ENCODE data around the gene PDE8A.
A peak's percentile ranks its signal among the peaks of the same experiment; 100 is the strongest.

Gene PDE8A

GRCh38 chr15:84944861-84945260 is 36.8 kb upstream of the PDE8A start:
- no peak overlapping the region for H3K4me3 ChIP-seq (ENCODE audit: low read length)
- no peak for TF ChIP-seq CTCF (conservative IDR thresholded peaks at IDR 0.05; ENCODE audit: low read length)
- DNase-seq (ENCODE audit: low read depth), result no peak

GRCh38 chr15:84946772-84947489 is 34.7 kb upstream of the PDE8A start:
- H3K4me3 ChIP-seq (ENCODE audit: low read length), result no peak overlapping the region
- DNase-seq (ENCODE audit: low read depth), result no peak
- no peak for TF ChIP-seq CTCF (conservative IDR thresholded peaks at IDR 0.05; ENCODE audit: low read length)

- no peak for TF ChIP-seq CTCF (conservative IDR thresholded peaks at IDR 0.05; ENCODE audit: low read length)
- DNase-seq (ENCODE audit: low read depth), result peak; percentile 93
- H3K4me3 ChIP-seq (ENCODE audit: low read length), result no peak overlapping the region
Measured at GRCh38 chr15:84947947-84948830, 33.5 kb upstream of the PDE8A start.

- TF ChIP-seq CTCF (conservative IDR thresholded peaks at IDR 0.05; ENCODE audit: low read length), result no peak
- peak; percentile 73 for DNase-seq (ENCODE audit: low read depth)
- no peak overlapping the region for H3K4me3 ChIP-seq (ENCODE audit: low read length)
Measured at GRCh38 chr15:84949043-84949442, 32.6 kb upstream of the PDE8A start.

- no peak overlapping the region for H3K4me3 ChIP-seq (ENCODE audit: low read length)
- no peak for TF ChIP-seq CTCF (conservative IDR thresholded peaks at IDR 0.05; ENCODE audit: low read length)
- DNase-seq (ENCODE audit: low read depth), result peak; percentile 28
Measured at GRCh38 chr15:84949845-84950569, 31.6 kb upstream of the PDE8A start.

- H3K4me3 ChIP-seq (ENCODE audit: low read length), result no peak overlapping the region
- no peak for DNase-seq (ENCODE audit: low read depth)
- TF ChIP-seq CTCF (conservative IDR thresholded peaks at IDR 0.05; ENCODE audit: low read length), result no peak
Measured at GRCh38 chr15:84950570-84951111, 31.0 kb upstream of the PDE8A start.
